ENCODE measurements around the gene MFNG. TPM values are rescaled to one million over a fixed set of nuclear protein-coding genes. Genes with fewer than 3 reads are reported as not detected.
A peak's percentile ranks its signal among the peaks of the same experiment; 100 is the strongest.

Gene MFNG
- total RNA-seq, 1 experiment from 2014 or later: not detected

GRCh38 chr22:37505989-37506388, 19.8 kb upstream of the MFNG start:
- Histone ChIP-seq H3K36me3 (peaks cover 83% of the 10 kb centered on the region), H3K27ac (no peak overlapping the region), H3K4me1 (replicated peaks) (peaks cover 10% of the 10 kb centered on the region), H3K4me3 (no peak overlapping the region), H3K9me3 (replicated peaks) (no peaks in the 10 kb centered on the region), H3K27me3 (replicated peaks) (no peaks in the 10 kb centered on the region)
- DNase-seq (ENCODE audit: low read depth in 1 of 2, low spot score in 2 of 2): no peak

GRCh38 chr22:37505565-37505964, 19.4 kb upstream of the MFNG start:
- no peak overlapping the region for H3K27ac ChIP-seq
- no peaks in the 10 kb centered on the region for H3K9me3 ChIP-seq (replicated peaks)
- no peaks in the 10 kb centered on the region for H3K27me3 ChIP-seq (replicated peaks)
- peaks cover 83% of the 10 kb centered on the region for H3K36me3 ChIP-seq
- H3K4me1 ChIP-seq (replicated peaks): peaks cover 10% of the 10 kb centered on the region
- no peak overlapping the region for H3K4me3 ChIP-seq
- no peak for DNase-seq (ENCODE audit: low read depth in 1 of 2, low spot score in 2 of 2)

- H3K4me3 ChIP-seq: no peak overlapping the region
- DNase-seq (ENCODE audit: low read depth in 1 of 2, low spot score in 2 of 2): no peak
- peaks cover 10% of the 10 kb centered on the region for H3K4me1 ChIP-seq (replicated peaks)
- no peaks in the 10 kb centered on the region for H3K9me3 ChIP-seq (replicated peaks)
- H3K27ac ChIP-seq: no peak overlapping the region
- H3K36me3 ChIP-seq: peaks cover 80% of the 10 kb centered on the region
- no peaks in the 10 kb centered on the region for H3K27me3 ChIP-seq (replicated peaks)
Measured at GRCh38 chr22:37504964-37505363, 18.8 kb upstream of the MFNG start.

DNA sequence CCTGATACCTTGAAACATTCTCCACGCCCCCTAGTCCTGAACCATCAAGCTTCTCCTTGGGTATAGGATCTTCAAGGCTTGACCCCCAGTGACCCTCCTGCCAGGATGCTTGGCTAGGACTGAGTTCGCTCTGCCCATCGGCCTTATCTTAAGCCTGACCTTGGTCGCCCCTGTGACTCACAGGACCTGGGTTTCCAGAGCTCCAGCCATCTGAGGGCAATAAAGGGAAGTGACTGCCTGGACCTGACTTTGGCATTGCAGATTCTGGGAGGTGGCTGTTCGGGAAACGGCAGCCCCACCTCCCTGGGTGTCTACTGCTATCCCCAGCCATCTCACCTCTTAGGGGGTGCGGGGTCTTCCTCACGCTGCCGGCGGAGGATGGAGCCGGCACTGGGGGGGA, 17.7 kb upstream of the MFNG start:
- no peak for DNase-seq (ENCODE audit: low read depth in 1 of 2, low spot score in 2 of 2)
- Histone ChIP-seq H3K27me3 (replicated peaks) (no peaks in the 10 kb centered on the region), H3K4me1 (replicated peaks) (peaks cover 4% of the 10 kb centered on the region), H3K36me3 (peaks cover 83% of the 10 kb centered on the region), H3K4me3 (no peak overlapping the region), H3K9me3 (replicated peaks) (no peaks in the 10 kb centered on the region), H3K27ac (no peak overlapping the region)

GRCh38 chr22:37503183-37503683, 17.0 kb upstream of the MFNG start:
- DNase-seq (ENCODE audit: low read depth in 1 of 2, low spot score in 2 of 2): no peak
- no peaks in the 10 kb centered on the region for H3K9me3 ChIP-seq (replicated peaks)
- H3K4me3 ChIP-seq: no peak overlapping the region
- H3K27me3 ChIP-seq (replicated peaks): no peaks in the 10 kb centered on the region
- peaks cover 2% of the 10 kb centered on the region for H3K4me1 ChIP-seq (replicated peaks)
- peaks cover 79% of the 10 kb centered on the region for H3K36me3 ChIP-seq
- no peak overlapping the region for H3K27ac ChIP-seq

DNA sequence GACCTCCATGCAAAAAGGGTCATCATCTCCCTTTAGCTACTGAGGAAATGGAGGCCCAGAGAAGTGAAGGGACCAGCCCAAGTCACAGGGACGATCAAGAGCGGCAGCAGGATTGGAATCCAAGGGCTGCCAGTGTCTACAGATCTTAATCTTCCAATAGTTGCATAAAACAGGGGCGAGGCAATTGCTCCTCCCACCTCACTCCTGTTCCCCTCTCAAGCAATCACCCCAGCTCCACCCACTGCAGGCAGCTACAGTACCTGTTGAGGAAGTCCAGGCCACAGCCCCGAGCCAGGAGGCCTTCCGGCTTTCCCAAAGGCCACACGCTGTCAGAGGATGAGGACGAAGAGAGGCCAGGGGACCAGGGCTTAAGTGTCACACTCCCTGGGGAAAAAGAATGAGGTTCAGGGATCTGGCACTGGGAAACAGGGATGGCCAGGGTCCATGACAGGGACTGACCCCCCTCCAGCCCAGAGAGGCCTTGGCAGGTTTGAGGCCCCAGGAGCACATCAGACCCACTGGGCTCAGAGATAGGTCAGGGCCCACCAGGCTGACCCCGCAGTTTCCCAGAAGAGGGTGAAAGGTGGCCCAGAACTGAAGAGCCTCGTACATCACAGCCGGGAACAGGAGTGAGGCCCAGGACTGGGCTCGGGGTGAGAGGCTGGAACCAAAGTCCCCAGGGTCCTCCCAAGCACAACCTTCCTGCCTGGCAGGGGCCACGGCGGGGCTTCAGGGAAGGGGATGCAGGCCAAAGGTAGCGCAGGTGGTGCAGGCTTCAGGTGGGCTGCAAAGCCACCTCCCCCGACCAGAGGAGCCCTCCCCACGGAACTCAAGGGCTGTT, 16.4 kb upstream of the MFNG start:
- DNase-seq (ENCODE audit: low read depth in 1 of 2, low spot score in 2 of 2): no peak
- Histone ChIP-seq H3K27me3 (replicated peaks) (no peaks in the 10 kb centered on the region), H3K4me1 (replicated peaks) (peaks cover 8% of the 10 kb centered on the region), H3K4me3 (no peak overlapping the region), H3K27ac (no peak overlapping the region), H3K9me3 (replicated peaks) (no peaks in the 10 kb centered on the region), H3K36me3 (peaks cover 77% of the 10 kb centered on the region)

GRCh38 chr22:37501610-37502341, 15.6 kb upstream of the MFNG start:
- Histone ChIP-seq H3K27ac (no peak overlapping the region), H3K4me3 (no peak overlapping the region), H3K9me3 (replicated peaks) (no peaks in the 10 kb centered on the region), H3K27me3 (replicated peaks) (no peaks in the 10 kb centered on the region), H3K36me3 (peaks cover 71% of the 10 kb centered on the region), H3K4me1 (replicated peaks) (peaks cover 16% of the 10 kb centered on the region)
- no peak for DNase-seq (ENCODE audit: low read depth in 1 of 2, low spot score in 2 of 2)

- Histone ChIP-seq H3K9me3 (replicated peaks) (no peaks in the 10 kb centered on the region), H3K4me1 (replicated peaks) (peaks cover 23% of the 10 kb centered on the region), H3K4me3 (no peak overlapping the region), H3K36me3 (peaks cover 72% of the 10 kb centered on the region), H3K27ac (no peak overlapping the region), H3K27me3 (replicated peaks) (no peaks in the 10 kb centered on the region)
- DNase-seq (ENCODE audit: low read depth in 1 of 2, low spot score in 2 of 2): no peak
Measured at GRCh38 chr22:37500745-37501609, 14.8 kb upstream of the MFNG start.

DNA sequence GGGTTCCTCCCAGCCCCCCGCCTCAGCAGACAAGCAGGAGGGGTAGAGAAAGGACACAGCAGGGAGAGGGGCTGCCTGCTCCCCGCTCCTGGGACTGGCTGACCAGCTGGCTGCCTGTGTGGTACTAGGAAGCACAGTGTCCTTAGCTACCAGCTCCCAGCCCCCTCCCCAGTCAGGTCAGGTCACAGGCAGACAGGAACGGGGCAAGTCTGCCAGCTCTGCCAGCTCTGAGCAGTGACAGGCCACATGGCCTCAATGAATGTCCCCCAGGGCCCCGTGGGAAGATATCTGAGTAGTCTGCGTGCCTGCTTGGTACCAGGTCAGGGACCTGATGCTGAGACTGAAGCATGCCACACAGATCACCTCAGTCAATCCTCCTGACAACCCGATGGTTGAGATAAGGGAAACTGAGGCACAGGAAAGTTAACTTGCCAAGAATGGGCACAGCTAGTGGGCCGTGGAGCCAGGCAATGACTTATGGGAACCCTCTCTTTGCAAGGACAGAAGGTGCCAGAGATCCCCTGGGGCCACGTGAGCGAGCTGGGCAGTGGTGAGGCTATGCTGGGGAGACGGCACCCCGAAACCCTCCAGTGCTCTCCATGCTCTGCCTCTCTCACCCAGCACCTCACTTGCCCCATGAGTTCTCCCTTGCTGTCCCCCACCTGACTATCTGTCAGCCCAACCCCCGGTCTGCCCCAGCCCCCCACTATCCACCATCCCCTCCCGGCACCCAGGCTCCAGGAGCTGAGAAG, 13.8 kb upstream of the MFNG start:
- no peaks in the 10 kb centered on the region for H3K27me3 ChIP-seq (replicated peaks)
- DNase-seq (ENCODE audit: low read depth in 1 of 2, low spot score in 2 of 2): no peak
- H3K27ac ChIP-seq: no peak overlapping the region
- H3K9me3 ChIP-seq (replicated peaks): no peaks in the 10 kb centered on the region
- peaks cover 70% of the 10 kb centered on the region for H3K36me3 ChIP-seq
- H3K4me3 ChIP-seq: no peak overlapping the region
- H3K4me1 ChIP-seq (replicated peaks): peaks cover 23% of the 10 kb centered on the region

- Histone ChIP-seq H3K9me3 (replicated peaks) (no peaks in the 10 kb centered on the region), H3K27ac (no peak overlapping the region), H3K4me3 (no peak overlapping the region), H3K36me3 (peaks cover 62% of the 10 kb centered on the region), H3K27me3 (replicated peaks) (no peaks in the 10 kb centered on the region), H3K4me1 (replicated peaks) (peaks cover 23% of the 10 kb centered on the region)
- no peak for DNase-seq (ENCODE audit: low read depth in 1 of 2, low spot score in 2 of 2)
Measured at GRCh38 chr22:37499027-37499707, 13.0 kb upstream of the MFNG start.

DNA sequence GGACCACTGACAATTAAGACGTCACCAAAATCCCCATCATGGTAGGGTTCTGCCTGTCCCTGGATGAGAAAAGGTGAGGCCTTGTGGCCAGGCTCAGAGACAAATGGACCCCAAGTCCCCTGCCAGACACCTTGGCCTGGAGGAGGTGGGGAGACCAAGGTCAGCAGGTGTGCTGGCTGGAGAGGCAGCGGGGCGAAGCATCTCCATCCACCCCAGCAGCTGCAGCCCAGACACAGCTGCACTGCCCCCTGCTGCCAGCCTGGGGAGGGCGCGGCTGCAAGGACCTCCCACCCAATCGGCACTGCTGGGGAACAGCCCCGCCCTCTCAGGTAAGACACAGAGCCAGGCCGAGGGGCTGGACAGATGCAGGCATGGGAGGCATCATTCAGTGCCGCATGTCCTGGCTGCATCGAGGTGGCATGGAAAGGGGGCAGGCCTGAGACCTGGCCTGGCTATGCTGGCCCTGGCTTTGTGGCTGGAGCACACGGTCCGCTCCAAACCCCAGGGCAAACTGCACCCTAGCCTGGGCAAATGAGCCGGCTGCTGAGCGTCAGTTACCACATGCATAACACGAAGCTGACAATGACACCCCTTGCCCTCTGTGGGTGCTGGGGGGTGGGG, 12.2 kb upstream of the MFNG start:
- no peak overlapping the region for H3K27ac ChIP-seq
- H3K4me3 ChIP-seq: no peak overlapping the region
- H3K27me3 ChIP-seq (replicated peaks): no peaks in the 10 kb centered on the region
- no peak for DNase-seq (ENCODE audit: low read depth in 1 of 2, low spot score in 2 of 2)
- peaks cover 60% of the 10 kb centered on the region for H3K36me3 ChIP-seq
- H3K9me3 ChIP-seq (replicated peaks): no peaks in the 10 kb centered on the region
- H3K4me1 ChIP-seq (replicated peaks): peaks cover 23% of the 10 kb centered on the region

- peak overlapping the region; percentile 88 for H3K27ac ChIP-seq
- no peaks in the 10 kb centered on the region for H3K27me3 ChIP-seq (replicated peaks)
- peaks cover 23% of the 10 kb centered on the region for H3K4me1 ChIP-seq (replicated peaks)
- H3K9me3 ChIP-seq (replicated peaks): no peaks in the 10 kb centered on the region
- H3K36me3 ChIP-seq: peaks cover 57% of the 10 kb centered on the region
- H3K4me3 ChIP-seq: no peak overlapping the region
- peak; percentile 82 to 91 for DNase-seq (ENCODE audit: low read depth in 1 of 2, low spot score in 2 of 2)
Measured at GRCh38 chr22:37497062-37497599, 10.9 kb upstream of the MFNG start.

Measured in SJSA1 (cell line).